ENCODE results near the gene ADGRG3. TPM values are rescaled to one million over a fixed set of nuclear protein-coding genes. Genes with fewer than 3 reads are reported as not detected.

ADGRG3 gene
- total and polyA plus RNA-seq, 9 of the 15 experiments (the other 6 are each of a cell fraction or from before 2014, with no cell fraction given): 0.09 to 0.52 (median 0.14) TPM; not detected in 3

DNA sequence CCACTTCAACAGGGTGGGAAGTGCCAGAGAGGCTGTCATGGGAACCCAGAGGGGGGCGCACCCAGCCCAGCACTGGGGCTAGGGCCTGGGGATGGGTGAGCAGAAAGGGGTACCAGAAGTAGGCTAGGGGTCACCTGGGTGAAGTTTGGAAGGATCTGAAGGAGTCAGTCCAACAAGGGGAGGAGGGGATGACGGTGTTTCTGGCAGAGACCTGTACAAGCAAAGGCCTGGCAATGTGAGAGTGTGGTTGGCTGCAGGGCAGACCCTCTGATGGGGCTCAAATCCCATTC is 54.0 kb downstream of the ADGRG3 start:
- WGBS (ENCODE audit: insufficient coverage, low coverage, missing lambda C conversion rate): 73% methylated on average over 2 of the region's 2 CpGs
- CTCF ChIA-PET (ENCODE audit: low intra/inter-chr PET ratio): interaction anchor here (3.5 to 4.0 kb wide), 2 partner anchors 73 to 131 kb away, joined by 13 to 44 read pairs; no protein-coding TSS in a partner anchor

More for the DNA sequence above, 54.0 kb downstream of the ADGRG3 start:
- Histone ChIP-seq H3K27me3 (ENCODE audit: control insufficient read depth in 2 of 2, insufficient read depth in 2 of 2, low read length in 2 of 2) (peaks cover 0 to 9% of the 10 kb centered on the region in 2 experiments; a peak in 1 of 5 replicates), H3K4me1 (replicated peaks in 1 of 2; ENCODE audit: control insufficient read depth in 2 of 2, insufficient read depth in 2 of 2, low read length in 2 of 2) (peaks cover 12 to 13% of the 10 kb centered on the region in 2 experiments), H3K9me3 (replicated peaks; ENCODE audit: control insufficient read depth, insufficient read depth, low read depth, low read length) (no peaks in the 10 kb centered on the region), H3K9ac (ENCODE audit: insufficient read depth in 1 of 2, low read depth in 2 of 2, low read length in 2 of 2) (peak overlapping the region in 1 of 2 experiments; percentile 2; a peak in 1 of 4 replicates), H3K36me3 (ENCODE audit: control insufficient read depth, insufficient read depth, low read length) (no peaks in the 10 kb centered on the region), H3K9me1 (ENCODE audit: control insufficient read depth, insufficient read depth, low read length) (no peaks in the 10 kb centered on the region), H3K79me2 (ENCODE audit: control insufficient read depth, insufficient read depth, low read length) (no peaks in the 10 kb centered on the region), H4K20me1 (replicated peaks; ENCODE audit: control insufficient read depth, insufficient read depth, low read length) (no peaks in the 10 kb centered on the region), H3K27ac (ENCODE audit: extremely low read depth, low read depth, low read length) (no peak overlapping the region), H3K4me3 (no peak overlapping the region), H2AFZ (ENCODE audit: low read depth, low read length) (no peak overlapping the region), H3K4me2 (ENCODE audit: insufficient read depth, low read length) (no peak overlapping the region)
- FAIRE-seq (no peak), ATAC-seq (no peak), DNase-seq (ENCODE audit: extremely low read depth in 1 of 4, low spot score in 3 of 4) (no peak)
- no peak for TF ChIP-seq CREB1 (IDR thresholded peaks at IDR 0.05)
- no peak for TF ChIP-seq CREB1 (CRISPR knock-in tag; IDR thresholded peaks at IDR 0.05)
- no peak for TF ChIP-seq NR4A1 (CRISPR knock-in tag; IDR thresholded peaks at IDR 0.05)
- no peak for TF ChIP-seq NR4A1 (tag; IDR thresholded peaks at IDR 0.05)
- no peak for TF ChIP-seq ELF1 (tag; IDR thresholded peaks at IDR 0.05)
- no peak for TF ChIP-seq SMAD3 (CRISPR knock-in tag; conservative IDR thresholded peaks at IDR 0.05)
- no peak for TF ChIP-seq RBBP5 (IDR thresholded peaks at IDR 0.05; ENCODE audit: borderline replicate concordance, insufficient read depth, low read length, poor library complexity, severe bottlenecking)
- TF ChIP-seq, protein P1, sequence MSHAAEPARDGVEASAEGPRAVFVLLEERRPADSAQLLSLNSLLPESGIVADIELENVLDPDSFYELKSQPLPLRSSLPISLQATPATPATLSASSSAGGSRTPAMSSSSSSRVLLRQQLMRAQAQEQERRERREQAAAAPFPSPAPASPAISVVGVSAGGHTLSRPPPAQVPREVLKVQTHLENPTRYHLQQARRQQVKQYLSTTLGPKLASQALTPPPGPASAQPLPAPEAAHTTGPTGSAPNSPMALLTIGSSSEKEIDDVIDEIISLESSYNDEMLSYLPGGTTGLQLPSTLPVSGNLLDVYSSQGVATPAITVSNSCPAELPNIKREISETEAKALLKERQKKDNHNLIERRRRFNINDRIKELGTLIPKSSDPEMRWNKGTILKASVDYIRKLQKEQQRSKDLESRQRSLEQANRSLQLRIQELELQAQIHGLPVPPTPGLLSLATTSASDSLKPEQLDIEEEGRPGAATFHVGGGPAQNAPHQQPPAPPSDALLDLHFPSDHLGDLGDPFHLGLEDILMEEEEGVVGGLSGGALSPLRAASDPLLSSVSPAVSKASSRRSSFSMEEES (CRISPR knock-in tag; IDR thresholded peaks at IDR 0.05): no peak
- no peak for TF ChIP-seq ZNF431 (CRISPR knock-in tag; IDR thresholded peaks at IDR 0.05)
- no peak for TF ChIP-seq DDX20 (tag; IDR thresholded peaks at IDR 0.05; ENCODE audit: low read depth)
- POLR2A ChIA-PET: interaction anchor here (0.7 to 1.5 kb wide), 2 partner anchors 13 to 77 kb away, joined by 3 to 8 read pairs; partner anchors contain the start of gene KATNB1
- in situ Hi-C loops (cut with MboI): no loop called here
- no TSS peak for BruUV-seq (replicated peaks)
- intact Hi-C loops (cut with micrococcal nuclease): loop anchor here (5.0 kb wide), 1 partner anchor 130 kb away; no protein-coding TSS in a partner anchor
